Endodermal cell (in vitro differentiated cells): ENCODE measurements around the gene KIF1A. TPM values are rescaled to one million over a fixed set of nuclear protein-coding genes. Genes with fewer than 3 reads are reported as not detected.

Experiments
- DNase-seq: peaks from one replicate; pipeline ENCODE4 v3.0.0-alpha.2; 2017
- H3K27ac ChIP-seq: 2 replicates; pipeline ENCODE4 v1.5.1; 2013; ENCODE audit warnings: mild to moderate bottlenecking, low read depth, low read length, moderate library complexity
- H3K27me3 ChIP-seq: 2 replicates; pipeline ENCODE4 v1.6.1; 2013; ENCODE audit warnings: mild to moderate bottlenecking, low read length, moderate library complexity; ENCODE audit not compliant: insufficient read depth, control insufficient read depth, poor library complexity, severe bottlenecking
- H3K36me3 ChIP-seq: 2 replicates; pipeline ENCODE4 v1.7.0; 2013; ENCODE audit warnings: mild to moderate bottlenecking, low read length, moderate library complexity; ENCODE audit not compliant: control insufficient read depth, insufficient read depth
- H3K4me1 ChIP-seq: one replicate; pipeline ENCODE4 v1.7.0; 2013; ENCODE audit warnings: low read length; ENCODE audit not compliant: control insufficient read depth, insufficient read depth
- H3K4me3 ChIP-seq: 2 replicates; pipeline ENCODE4 v1.5.1; 2013; ENCODE audit warnings: mild to moderate bottlenecking, low read length, moderate library complexity
- H3K9ac ChIP-seq: 2 replicates; pipeline ENCODE4 v1.6.1; 2013; ENCODE audit warnings: mild to moderate bottlenecking, low read length, moderate library complexity; ENCODE audit not compliant: poor library complexity, severe bottlenecking; ENCODE audit errors: extremely low read depth
- H3K9me3 ChIP-seq: 2 replicates; pipeline ENCODE4 v1.6.1; 2013; ENCODE audit warnings: mild to moderate bottlenecking, low read length, moderate library complexity; ENCODE audit not compliant: control insufficient read depth
- H3K27ac Mint-ChIP-seq: 2 replicates; pipeline ENCODE4 v1.8.0; 2020; ENCODE audit warnings: mixed read lengths
- H3K27me3 Mint-ChIP-seq: 2 replicates; pipeline ENCODE4 v1.8.0; 2021; ENCODE audit warnings: mild to moderate bottlenecking, mixed read lengths; ENCODE audit not compliant: insufficient read depth
- H3K36me3 Mint-ChIP-seq: 2 replicates; pipeline ENCODE4 v1.8.0; 2020; ENCODE audit warnings: low read depth, mixed read lengths
- H3K4me1 Mint-ChIP-seq: 2 replicates; pipeline ENCODE4 v1.8.0; 2020; ENCODE audit warnings: mixed read lengths
- H3K4me3 Mint-ChIP-seq: 2 replicates; pipeline ENCODE4 v1.8.0; 2020; ENCODE audit warnings: mild to moderate bottlenecking, moderate library complexity, mixed read lengths
- H3K9me3 Mint-ChIP-seq: 2 replicates; pipeline ENCODE4 v1.8.0; 2020; ENCODE audit warnings: mild to moderate bottlenecking, mixed read lengths
- CTCF ChIP-seq: fragments of 200-600 bp; sonication (generic); conservative IDR thresholded peaks from 2 replicates; pipeline ENCODE4 v1.5.0; 2021; ENCODE audit warnings: antibody characterized with exemption, mild to moderate bottlenecking
- WGBS, 2 experiments: methylation state at CpG; one replicate each; pipeline versions ENCODE4 v1.1.5 to v1.1.7; 2013; ENCODE audit warnings: missing lambda C conversion rate in 2 of 2, mixed read lengths in 1 of 2; ENCODE audit not compliant: insufficient coverage in 1 of 2, insufficient read length in 1 of 2; 5-methylcytosine and 5-hydroxymethylcytosine counted together
- total RNA-seq, 2 donors: library from RNA; stranded (reverse); fragmentation: NEBNext Ultra II Directional in 1 of 2; extraction: Animal tissue kit (Norgen Biotek cat#: 25700) in 1 of 2; gene quantifications; 2 replicates in 1 of 2; 3 replicates in 1 of 2; pipeline ENCODE4 v1.2.1, GENCODE V29; 2021

Gene KIF1A
- total RNA-seq, 2 donors from 2014 or later = 58.8 to 83.1 TPM

GRCh38 chr2:240760121-240760520 lies 59.9 kb downstream of the KIF1A start:
- no peak overlapping the region for H3K27ac Mint-ChIP-seq
- 91 to 97% methylated on average over 4 to 7 of the region's 7 CpGs for WGBS, 2 experiments
- Histone ChIP-seq H3K27ac (no peak overlapping the region), H3K9me3 (no peaks in the 10 kb centered on the region), H3K36me3 (peaks cover 10% of the 10 kb centered on the region), H3K27me3 (no peaks in the 10 kb centered on the region), H3K4me3 (no peak overlapping the region), H3K4me1 (no peaks in the 10 kb centered on the region), H3K9ac (no peak overlapping the region)
- DNase-seq = no peak
- peaks cover 6% of the 10 kb centered on the region for H3K4me1 Mint-ChIP-seq
- H3K4me3 Mint-ChIP-seq = no peak overlapping the region
- peaks cover 8% of the 10 kb centered on the region for H3K36me3 Mint-ChIP-seq
- H3K9me3 Mint-ChIP-seq = no peaks in the 10 kb centered on the region
- no peak for TF ChIP-seq CTCF
- no peaks in the 10 kb centered on the region for H3K27me3 Mint-ChIP-seq

GRCh38 chr2:240759459-240759858 lies 60.6 kb downstream of the KIF1A start:
- Histone ChIP-seq H3K36me3 (peaks cover 10% of the 10 kb centered on the region), H3K9me3 (no peaks in the 10 kb centered on the region), H3K27me3 (no peaks in the 10 kb centered on the region), H3K4me3 (no peak overlapping the region), H3K9ac (no peak overlapping the region), H3K4me1 (no peaks in the 10 kb centered on the region), H3K27ac (no peak overlapping the region)
- H3K36me3 Mint-ChIP-seq = peaks cover 10% of the 10 kb centered on the region
- TF ChIP-seq CTCF = no peak
- no peaks in the 10 kb centered on the region for H3K27me3 Mint-ChIP-seq
- 90 to 91% methylated on average over 3 to 5 of the region's 5 CpGs for WGBS, 2 experiments
- H3K4me1 Mint-ChIP-seq = peaks cover 6% of the 10 kb centered on the region
- no peaks in the 10 kb centered on the region for H3K9me3 Mint-ChIP-seq
- no peak for DNase-seq
- H3K4me3 Mint-ChIP-seq = no peak overlapping the region
- H3K27ac Mint-ChIP-seq = peak overlapping the region; percentile 69

- H3K36me3 ChIP-seq = peaks cover 7% of the 10 kb centered on the region
- H3K9me3 Mint-ChIP-seq = no peaks in the 10 kb centered on the region
These were observed 62.9 kb downstream of the KIF1A start for GRCh38 chr2:240757086-240757614.

More at GRCh38 chr2:240757086-240757614, 62.9 kb downstream of the KIF1A start:
- H3K4me1 Mint-ChIP-seq = peaks cover 6% of the 10 kb centered on the region
- no peaks in the 10 kb centered on the region for H3K9me3 ChIP-seq
- no peaks in the 10 kb centered on the region for H3K4me1 ChIP-seq
- no peaks in the 10 kb centered on the region for H3K27me3 Mint-ChIP-seq
- 85 to 98% methylated on average over 6 to 27 of the region's 31 CpGs for WGBS, 2 experiments
- H3K4me3 Mint-ChIP-seq = no peak overlapping the region
- H3K4me3 ChIP-seq = no peak overlapping the region
- TF ChIP-seq CTCF = no peak
- H3K27ac Mint-ChIP-seq = no peak overlapping the region
- peaks cover 10% of the 10 kb centered on the region for H3K36me3 Mint-ChIP-seq
- no peaks in the 10 kb centered on the region for H3K27me3 ChIP-seq
- no peak for DNase-seq
- H3K27ac ChIP-seq = no peak overlapping the region
- no peak overlapping the region for H3K9ac ChIP-seq
